Thoracic aorta (tissue), 2 donors: ENCODE data around the gene ANO9. TPM values are rescaled to one million over a fixed set of nuclear protein-coding genes. Genes with fewer than 3 reads are reported as not detected.
A peak's percentile ranks its signal among the peaks of the same experiment; 100 is the strongest.
"Not testable (repeated sequence)": the region's sequence is repeated elsewhere in the genome, so short reads cannot be mapped to it uniquely, and the experiment has no call there.

Experiments used
- ATAC-seq: fragments of 150-250 bp; one replicate; pipeline ENCODE4 v1.8.0; 2017; ENCODE audit warnings: low read depth; ENCODE audit not compliant: insufficient number of reproducible peaks, low FRiP score
- DNase-seq: peaks from one replicate; pipeline ENCODE4 v3.0.0-alpha.2; 2020; ENCODE audit warnings: low spot score
- H3K27ac ChIP-seq, 2 donors: fragments of 200-600 bp; sonication (generic); 1 replicate in 1 of 2; 2 replicates in 1 of 2; pipeline ENCODE4 v1.5.1; 2016; ENCODE audit warnings: mild to moderate bottlenecking in 2 of 2, moderate library complexity in 2 of 2
- H3K27me3 ChIP-seq: fragments of 200-600 bp; sonication (generic); replicated peaks from 2 replicates; pipeline ENCODE4 v1.6.0; 2016; ENCODE audit warnings: mild to moderate bottlenecking; ENCODE audit not compliant: insufficient read depth
- H3K36me3 ChIP-seq: fragments of 200-600 bp; sonication (generic); one replicate; pipeline ENCODE4 v1.5.1; 2016
- H3K4me1 ChIP-seq, 2 donors: fragments of 200-600 bp; sonication (generic); 1 replicate in 1 of 2; 2 replicates in 1 of 2; pipeline versions ENCODE4 v1.5.1 to v1.6.0; 2016; ENCODE audit warnings: low read depth in 2 of 2, mild to moderate bottlenecking in 1 of 2; ENCODE audit not compliant: control insufficient read depth in 1 of 2
- H3K4me3 ChIP-seq: fragments of 200-600 bp; sonication (generic); 2 replicates; pipeline ENCODE4 v1.5.1; 2016; ENCODE audit warnings: mild to moderate bottlenecking
- H3K9me3 ChIP-seq: fragments of 200-600 bp; sonication (generic); 2 replicates; pipeline ENCODE4 v1.5.1; 2016
- total RNA-seq, 2 donors: library from RNA; depleted of rRNA; stranded (reverse); fragments of >200 nt; gene quantifications; one replicate each; pipeline versions ENCODE4 v1.1.0 to v1.2.3, GENCODE V29; 2016
- TF ChIP-seq, protein P1 (sequence below): fragments of 200-600 bp; sonication (generic); IDR thresholded peaks from one replicate; pipeline ENCODE4 v1.5.1; 2019; ENCODE audit warnings: antibody characterized with exemption

The ANO9 gene
- total RNA-seq, 2 donors from 2014 or later = 0.68 to 2.7 TPM

DNA sequence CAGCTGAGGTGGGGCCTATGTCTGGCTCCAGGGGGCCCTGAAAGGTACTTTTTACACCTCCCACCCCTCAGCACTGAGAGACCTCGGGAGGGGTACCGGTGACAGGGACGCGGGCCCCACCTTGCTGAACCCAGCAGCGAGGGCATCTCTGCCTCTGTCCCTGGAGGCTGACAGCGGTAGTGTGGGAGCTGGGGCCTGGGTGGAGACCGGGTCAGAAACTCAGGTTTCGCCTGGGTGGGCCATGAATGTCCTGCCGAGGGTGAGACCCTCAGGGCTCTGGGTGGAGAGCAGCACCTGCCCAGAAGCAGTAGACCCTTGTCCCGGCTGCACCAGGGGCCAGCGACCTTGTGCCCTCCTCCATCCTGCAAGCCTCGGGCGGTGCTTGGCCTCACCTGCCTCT is 30.5 kb upstream of the ANO9 start:
- TF ChIP-seq, protein P1, sequence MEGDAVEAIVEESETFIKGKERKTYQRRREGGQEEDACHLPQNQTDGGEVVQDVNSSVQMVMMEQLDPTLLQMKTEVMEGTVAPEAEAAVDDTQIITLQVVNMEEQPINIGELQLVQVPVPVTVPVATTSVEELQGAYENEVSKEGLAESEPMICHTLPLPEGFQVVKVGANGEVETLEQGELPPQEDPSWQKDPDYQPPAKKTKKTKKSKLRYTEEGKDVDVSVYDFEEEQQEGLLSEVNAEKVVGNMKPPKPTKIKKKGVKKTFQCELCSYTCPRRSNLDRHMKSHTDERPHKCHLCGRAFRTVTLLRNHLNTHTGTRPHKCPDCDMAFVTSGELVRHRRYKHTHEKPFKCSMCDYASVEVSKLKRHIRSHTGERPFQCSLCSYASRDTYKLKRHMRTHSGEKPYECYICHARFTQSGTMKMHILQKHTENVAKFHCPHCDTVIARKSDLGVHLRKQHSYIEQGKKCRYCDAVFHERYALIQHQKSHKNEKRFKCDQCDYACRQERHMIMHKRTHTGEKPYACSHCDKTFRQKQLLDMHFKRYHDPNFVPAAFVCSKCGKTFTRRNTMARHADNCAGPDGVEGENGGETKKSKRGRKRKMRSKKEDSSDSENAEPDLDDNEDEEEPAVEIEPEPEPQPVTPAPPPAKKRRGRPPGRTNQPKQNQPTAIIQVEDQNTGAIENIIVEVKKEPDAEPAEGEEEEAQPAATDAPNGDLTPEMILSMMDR = no peak
- DNase-seq = no peak
- Histone ChIP-seq H3K4me3 (no peak overlapping the region), H3K36me3 (no peaks in the 10 kb centered on the region), H3K27me3 (no peaks in the 10 kb centered on the region), H3K27ac (no peak overlapping the region), H3K4me1 (peaks cover 12 to 22% of the 10 kb centered on the region in 2 donors), H3K9me3 (no peaks in the 10 kb centered on the region)
- no peak for ATAC-seq

- ATAC-seq = no peak
- Histone ChIP-seq H3K27ac (no peak overlapping the region), H3K4me1 (peaks cover 7 to 15% of the 10 kb centered on the region in 2 donors)
Measured at GRCh38 chr11:471468-472145, 29.8 kb upstream of the ANO9 start.

GRCh38 chr11:469684-470560 is 28.1 kb upstream of the ANO9 start:
- DNase-seq (no peak), ATAC-seq (peak; percentile 79)
- Histone ChIP-seq H3K36me3 (no peaks in the 10 kb centered on the region), H3K9me3 (no peaks in the 10 kb centered on the region), H3K4me1 (peaks cover 7 to 15% of the 10 kb centered on the region in 2 donors), H3K4me3 (peak overlapping the region; percentile 59), H3K27ac (peak overlapping the region; percentile 71 to 87), H3K27me3 (no peaks in the 10 kb centered on the region)
- TF ChIP-seq, protein P1 = peak; percentile 33

More at GRCh38 chr11:471468-472145, 29.8 kb upstream of the ANO9 start:
- Histone ChIP-seq H3K4me3 (no peak overlapping the region), H3K9me3 (no peaks in the 10 kb centered on the region), H3K36me3 (no peaks in the 10 kb centered on the region), H3K27me3 (no peaks in the 10 kb centered on the region)
- TF ChIP-seq, protein P1 = no peak
- DNase-seq = no peak

DNA sequence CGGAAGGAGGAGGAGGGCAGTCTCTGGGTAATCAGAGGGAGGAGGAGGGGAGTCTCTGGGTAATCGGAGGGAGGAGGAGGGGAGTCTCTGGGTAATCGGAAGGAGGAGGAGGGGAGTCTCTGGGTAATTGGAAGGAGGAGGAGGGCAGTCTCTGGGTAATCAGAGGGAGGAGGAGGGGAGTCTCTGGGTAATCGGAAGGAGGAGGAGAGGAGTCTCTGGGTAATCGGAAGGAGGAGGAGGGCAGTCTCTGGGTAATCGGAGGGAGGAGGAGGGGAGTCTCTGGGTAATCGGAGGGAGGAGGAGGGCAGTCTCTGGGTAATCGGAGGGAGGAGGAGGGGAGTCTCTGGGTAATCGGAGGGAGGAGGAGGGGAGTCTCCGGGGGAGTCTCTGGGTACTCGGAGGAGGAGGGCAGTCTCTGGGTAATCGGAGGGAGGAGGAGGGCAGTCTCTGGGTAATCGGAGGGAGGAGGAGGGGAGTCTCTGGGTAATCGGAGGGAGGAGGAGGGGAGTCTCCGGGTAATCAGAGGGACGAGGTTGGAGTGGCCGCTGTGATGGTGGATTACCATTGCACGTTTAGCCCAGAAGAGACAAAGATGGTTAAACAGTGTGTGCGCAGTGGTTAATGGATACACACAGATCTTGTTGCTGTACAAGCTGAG is 27.3 kb upstream of the ANO9 start:
- not testable (repeated sequence) for H3K9me3 ChIP-seq, ATAC-seq, H3K36me3 ChIP-seq, DNase-seq, H3K27me3 ChIP-seq
- H3K4me1 ChIP-seq = peaks cover 7 to 15% of the 10 kb centered on the region in 2 donors
- H3K27ac ChIP-seq = peak overlapping the region; percentile 71 to 87
- peak overlapping the region; percentile 59 for H3K4me3 ChIP-seq

- TF ChIP-seq, protein P1 = no peak
- H3K4me3 ChIP-seq = peak overlapping the region; percentile 59
- H3K36me3 ChIP-seq = no peaks in the 10 kb centered on the region
- H3K9me3 ChIP-seq = no peaks in the 10 kb centered on the region
- DNase-seq (no peak), ATAC-seq (no peak)
- H3K27ac ChIP-seq = peak overlapping the region; percentile 71 to 87
- H3K4me1 ChIP-seq = peaks cover 7 to 15% of the 10 kb centered on the region in 2 donors
- no peaks in the 10 kb centered on the region for H3K27me3 ChIP-seq
Measured at GRCh38 chr11:468493-468892, 26.7 kb upstream of the ANO9 start.
